Common myeloid progenitor, CD34-positive (primary cell): ENCODE measurements around the gene C1orf35. TPM values are rescaled to one million over a fixed set of nuclear protein-coding genes. Genes with fewer than 3 reads are reported as not detected.
A peak's percentile ranks its signal among the peaks of the same experiment; 100 is the strongest.

Experiments used
- CTCF ChIA-PET: fragments of 350-600 bp; sonication (Branson Sonifier 250); formaldehyde crosslinking; loops from one replicate; lab custom pipeline; 2021; ENCODE audit warnings: antibody characterized with exemption; lab: Charles Lee
- POLR2A ChIA-PET: fragments of 350-600 bp; sonication (Branson Sonifier 250); formaldehyde crosslinking; loops from one replicate; lab custom pipeline; 2021; ENCODE audit warnings: antibody characterized with exemption; lab: Charles Lee
- DNase-seq, 3 donors: peaks; one replicate each; pipeline versions ENCODE4 v3.0.0 to v3.0.0-alpha.2; 2013
- H3K27ac ChIP-seq, 2 experiments: 1 replicate in 1 of 2; 2 replicates in 1 of 2; pipeline ENCODE4 v1.7.0; 2013; ENCODE audit warnings: inconsistent platforms in 2 of 2, low read length in 2 of 2, mild to moderate bottlenecking in 2 of 2, low read depth in 1 of 2, moderate library complexity in 1 of 2; ENCODE audit not compliant: severe bottlenecking in 2 of 2, insufficient read depth in 1 of 2, poor library complexity in 1 of 2
- H3K27me3 ChIP-seq, 5 experiments: replicated peaks in 2 of 5; 1 replicate in 3 of 5; 2 replicates in 2 of 5; pipeline versions ENCODE4 v1.6.1 to v1.7.0; 2013; ENCODE audit warnings: low read length in 4 of 5, mild to moderate bottlenecking in 2 of 5, moderate library complexity in 2 of 5, inconsistent platforms in 1 of 5; ENCODE audit not compliant: insufficient read depth in 5 of 5, control insufficient read depth in 4 of 5
- H3K36me3 ChIP-seq, 4 experiments: 1 replicate in 2 of 4; 2 replicates in 2 of 4; pipeline versions ENCODE4 v1.6.1 to v1.7.0; 2013; ENCODE audit warnings: low read length in 3 of 4, control low read depth in 1 of 4, mild to moderate bottlenecking in 1 of 4; ENCODE audit not compliant: control insufficient read depth in 4 of 4, insufficient read depth in 4 of 4
- H3K4me1 ChIP-seq, 4 experiments: 1 replicate in 3 of 4; 2 replicates in 1 of 4; pipeline versions ENCODE4 v1.6.1 to v1.7.1; 2013; ENCODE audit warnings: low read length in 3 of 4, mild to moderate bottlenecking in 3 of 4, control low read depth in 1 of 4, inconsistent platforms in 1 of 4, moderate library complexity in 1 of 4; ENCODE audit not compliant: control insufficient read depth in 4 of 4, insufficient read depth in 4 of 4; ENCODE audit errors: control extremely low read depth in 1 of 4
- H3K4me3 ChIP-seq, 7 experiments: 1 replicate in 4 of 7; 2 replicates in 3 of 7; pipeline versions ENCODE4 v1.5.1 to v1.7.0; 2013; ENCODE audit warnings: mild to moderate bottlenecking in 7 of 7, low read length in 6 of 7, moderate library complexity in 6 of 7, inconsistent platforms in 2 of 7, low read depth in 2 of 7, control low read depth in 1 of 7; ENCODE audit not compliant: insufficient read depth in 4 of 7, control insufficient read depth in 1 of 7; ENCODE audit errors: extremely low read depth in 1 of 7
- H3K9me3 ChIP-seq, 5 experiments: 1 replicate in 4 of 5; 2 replicates in 1 of 5; pipeline versions ENCODE4 v1.6.1 to v1.7.1; 2013; ENCODE audit warnings: low read length in 4 of 5, mild to moderate bottlenecking in 2 of 5, inconsistent platforms in 1 of 5, low read depth in 1 of 5, moderate library complexity in 1 of 5; ENCODE audit not compliant: control insufficient read depth in 4 of 5, insufficient read depth in 2 of 5; ENCODE audit errors: control extremely low read depth in 1 of 5
- WGBS: methylation state at CpG from one replicate; pipeline ENCODE4 v1.1.5; 2013; ENCODE audit not compliant: insufficient coverage; 5-methylcytosine and 5-hydroxymethylcytosine counted together
- polyA plus RNA-seq: library from polyadenylated mRNA; unstranded; fragments of 120-200 nt; gene quantifications from one replicate; pipeline ENCODE4 v1.2.1, GENCODE V29; 2013

C1orf35 gene
- polyA plus RNA-seq, result 11.8 TPM

DNA sequence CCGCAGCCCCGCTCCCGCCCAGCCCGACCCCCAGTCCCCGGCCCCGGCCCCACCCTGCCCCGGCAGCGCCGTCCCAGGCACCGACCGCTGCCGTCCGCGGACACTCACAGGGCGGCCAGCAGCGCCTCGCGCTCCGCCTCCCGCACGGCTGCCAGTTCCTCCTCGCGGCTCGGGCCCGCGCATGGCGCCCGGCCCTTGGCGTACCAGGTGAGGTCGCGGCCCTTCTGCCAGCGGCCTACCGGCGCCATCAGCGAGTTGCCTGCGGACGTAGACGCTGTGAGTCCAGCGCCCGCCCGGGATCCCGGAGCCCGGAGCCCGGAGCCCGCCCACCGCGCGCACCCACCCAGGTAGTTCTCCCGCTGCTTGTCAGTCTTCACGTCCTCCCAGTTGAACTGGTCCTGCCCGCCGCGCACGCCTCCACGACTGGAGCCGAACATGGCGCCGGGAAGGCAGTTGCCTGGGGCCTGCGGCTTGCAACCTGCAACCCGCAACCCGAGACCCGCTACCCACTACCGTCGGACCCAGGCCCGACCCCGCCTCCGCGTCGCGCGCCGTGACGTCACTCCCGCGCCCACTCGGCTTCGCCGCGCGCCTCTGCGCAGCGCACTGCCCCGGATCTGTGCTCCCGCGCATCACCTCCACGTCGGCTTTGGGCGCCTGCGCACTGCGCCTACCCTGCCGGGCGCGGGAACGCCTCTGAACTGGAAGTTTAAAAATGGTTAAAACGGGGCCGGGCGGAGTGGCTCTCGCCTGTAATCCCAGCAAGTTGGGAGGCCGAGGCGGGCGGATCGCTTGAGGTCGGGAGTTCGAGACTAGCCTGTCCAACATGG lies at the start of gene C1orf35:
Gene C1orf35 (minus strand): TSS at position 535 of the 830 bp plus-strand sequence. CDS start 98 bp downstream, at position 437.
- Histone ChIP-seq H3K36me3 (peaks cover 8 to 62% (median 40%) of the 10 kb centered on the region in 4 experiments), H3K27me3 (no peaks in the 10 kb centered on the region), H3K4me1 (peaks cover 6 to 35% (median 22%) of the 10 kb centered on the region in 4 experiments), H3K4me3 (peak within 1 kb of the TSS; percentile 61 to 93 (median 80)), H3K27ac (peak within 1 kb of the TSS in 1 of 2 experiments; percentile 64), H3K9me3 (no peaks in the 10 kb centered on the region)
- POLR2A ChIA-PET, result no interaction called here
- under 1% methylated on average over 63 of the region's 104 CpGs for WGBS
- DNase-seq, result peak; percentile 91 to 96 (median 95)
- CTCF ChIA-PET, result interaction anchor here (1.0 to 1.3 kb wide), 2 partner anchors 64 to 98 kb away, joined by 3 to 4 read pairs; no protein-coding TSS in a partner anchor

DNA sequence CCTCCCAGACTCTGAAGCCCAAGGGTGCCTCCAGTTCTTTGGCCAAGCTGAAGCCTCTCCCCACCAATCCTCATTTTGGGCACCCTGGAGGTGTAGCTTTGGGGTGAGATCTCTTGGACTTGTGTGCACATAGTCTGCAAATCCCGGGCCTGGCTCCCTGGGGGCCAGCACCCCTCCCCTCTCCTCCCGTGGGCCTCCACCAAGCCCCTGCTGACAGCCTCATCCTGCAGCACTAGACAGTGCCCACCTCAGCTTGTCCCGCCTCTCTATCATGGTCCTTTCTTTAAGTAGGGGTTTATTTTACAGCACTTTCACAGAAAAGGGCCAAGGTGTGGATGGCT lies 49.8 kb upstream of the C1orf35 start:
- H3K36me3 ChIP-seq, result peaks cover 0 to 13% (median 11%) of the 10 kb centered on the region in 4 experiments
- no peaks in the 10 kb centered on the region for H3K27me3 ChIP-seq
- no peak overlapping the region for H3K4me3 ChIP-seq
- WGBS, result 74% methylated on average over 2 of the region's 3 CpGs
- no peak overlapping the region for H3K27ac ChIP-seq
- CTCF ChIA-PET, result interaction anchor here (0.6 to 2.7 kb wide), 6 partner anchors 8 to 154 kb away, joined by 3 to 18 read pairs (median 3); partner anchors contain the start of gene IBA57
- POLR2A ChIA-PET, result interaction anchor here (0.6 kb wide), 1 partner anchor 653 kb away, joined by 3 read pairs; no protein-coding TSS in a partner anchor
- H3K4me1 ChIP-seq, result peaks cover 0 to 31% (median 25%) of the 10 kb centered on the region in 4 experiments
- no peaks in the 10 kb centered on the region for H3K9me3 ChIP-seq
- DNase-seq, result no peak

DNA sequence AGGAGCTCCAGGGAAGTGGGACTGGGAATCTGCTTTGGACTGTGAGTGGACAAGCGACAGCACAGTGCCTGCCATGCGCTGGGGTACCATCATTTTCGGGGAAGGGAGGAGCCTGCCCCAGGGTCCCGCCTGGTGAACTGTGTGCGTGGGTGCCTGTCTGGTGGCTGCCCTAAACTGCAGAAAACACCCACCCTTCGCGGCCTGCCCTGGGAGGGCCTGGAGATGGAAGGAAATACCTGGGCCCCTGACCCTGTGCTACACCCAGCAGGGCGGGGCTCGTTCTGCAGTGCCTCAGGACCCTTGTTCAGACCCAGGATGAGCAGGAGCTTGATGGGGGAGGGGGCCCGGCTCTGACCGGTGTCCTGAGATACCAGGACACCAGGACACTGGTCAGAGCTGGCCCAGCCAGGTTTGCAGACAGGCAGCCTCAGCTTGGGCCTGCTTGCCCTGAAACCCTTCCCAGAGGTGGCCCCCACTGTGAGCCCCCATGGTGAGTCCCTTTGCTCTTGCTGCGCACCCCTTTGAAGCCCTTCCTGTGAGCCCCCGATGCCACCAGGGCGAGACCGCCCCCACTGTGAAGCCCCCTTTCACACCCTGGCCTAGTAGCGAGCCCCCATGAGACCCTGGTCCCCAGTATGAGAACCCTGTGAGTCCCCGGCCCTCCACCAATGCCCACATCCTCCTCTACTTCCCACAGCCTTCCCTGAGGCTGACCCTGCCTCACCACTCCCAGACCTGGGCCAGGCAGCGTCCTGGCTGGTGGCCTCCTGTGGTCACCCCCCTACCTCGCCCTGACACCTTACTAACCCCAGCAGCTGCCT lies 49.2 kb upstream of the C1orf35 start:
- Histone ChIP-seq H3K27me3 (no peaks in the 10 kb centered on the region), H3K9me3 (no peaks in the 10 kb centered on the region), H3K4me3 (no peak overlapping the region), H3K36me3 (peaks cover 2 to 19% (median 14%) of the 10 kb centered on the region in 4 experiments), H3K4me1 (peaks cover 0 to 27% (median 21%) of the 10 kb centered on the region in 4 experiments), H3K27ac (no peak overlapping the region)
- CTCF ChIA-PET, result interaction anchor here (0.6 to 2.7 kb wide), 7 partner anchors 9 to 124 kb away, joined by 3 to 18 read pairs (median 3); partner anchors contain the start of gene IBA57
- no peak for DNase-seq
- POLR2A ChIA-PET, result no interaction called here
- 97% methylated on average over 14 of the region's 19 CpGs for WGBS

DNA sequence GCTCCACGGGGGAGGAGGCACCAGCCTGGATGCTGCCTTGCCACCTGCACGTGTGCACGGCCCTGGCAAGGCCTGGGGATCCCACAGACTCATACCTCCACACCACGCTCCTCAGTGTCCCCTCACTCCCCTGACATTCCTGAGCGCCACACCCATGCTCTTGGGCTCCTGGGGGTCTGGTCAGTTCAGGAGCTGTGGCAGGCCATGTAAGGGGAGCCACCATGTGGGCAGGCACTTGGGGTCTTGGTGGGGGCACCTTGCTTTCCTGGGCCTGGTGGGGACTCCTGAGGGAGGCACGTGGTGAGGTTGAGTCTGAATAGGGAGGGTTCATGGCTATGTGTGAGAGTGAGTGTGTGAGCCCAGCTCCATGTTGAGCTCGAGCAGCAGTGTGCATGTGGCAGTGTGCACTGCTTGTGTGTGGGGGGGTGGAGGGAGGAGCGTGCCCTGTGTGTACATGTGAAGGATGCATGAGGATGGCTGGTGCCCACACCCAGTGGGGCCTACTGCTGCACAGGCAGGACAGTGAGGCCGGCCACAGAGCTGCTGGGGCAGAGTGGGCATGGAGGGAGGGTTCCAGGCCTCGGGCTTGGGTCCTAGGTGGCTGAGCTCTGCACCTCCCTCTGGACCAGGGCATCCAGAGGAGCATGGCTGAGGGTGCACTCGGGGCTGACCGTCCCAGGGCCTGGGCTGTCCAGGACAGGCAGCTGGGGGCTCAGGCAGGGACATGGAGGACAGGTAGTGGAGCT lies 48.2 kb upstream of the C1orf35 start:
- Histone ChIP-seq H3K4me3 (no peak overlapping the region), H3K9me3 (no peaks in the 10 kb centered on the region), H3K4me1 (peaks cover 0 to 17% (median 12%) of the 10 kb centered on the region in 4 experiments), H3K27ac (no peak overlapping the region), H3K27me3 (no peaks in the 10 kb centered on the region), H3K36me3 (peaks cover 2 to 28% (median 22%) of the 10 kb centered on the region in 4 experiments)
- WGBS, result 90% methylated on average over 8 of the region's 12 CpGs
- ChIA-PET POLR2A (no interaction called here), CTCF (interaction anchor here (1.1 to 2.7 kb wide), 3 partner anchors 13 to 29 kb away, joined by 4 to 18 read pairs (median 4); partner anchors contain the start of gene IBA57)
- no peak for DNase-seq

DNA sequence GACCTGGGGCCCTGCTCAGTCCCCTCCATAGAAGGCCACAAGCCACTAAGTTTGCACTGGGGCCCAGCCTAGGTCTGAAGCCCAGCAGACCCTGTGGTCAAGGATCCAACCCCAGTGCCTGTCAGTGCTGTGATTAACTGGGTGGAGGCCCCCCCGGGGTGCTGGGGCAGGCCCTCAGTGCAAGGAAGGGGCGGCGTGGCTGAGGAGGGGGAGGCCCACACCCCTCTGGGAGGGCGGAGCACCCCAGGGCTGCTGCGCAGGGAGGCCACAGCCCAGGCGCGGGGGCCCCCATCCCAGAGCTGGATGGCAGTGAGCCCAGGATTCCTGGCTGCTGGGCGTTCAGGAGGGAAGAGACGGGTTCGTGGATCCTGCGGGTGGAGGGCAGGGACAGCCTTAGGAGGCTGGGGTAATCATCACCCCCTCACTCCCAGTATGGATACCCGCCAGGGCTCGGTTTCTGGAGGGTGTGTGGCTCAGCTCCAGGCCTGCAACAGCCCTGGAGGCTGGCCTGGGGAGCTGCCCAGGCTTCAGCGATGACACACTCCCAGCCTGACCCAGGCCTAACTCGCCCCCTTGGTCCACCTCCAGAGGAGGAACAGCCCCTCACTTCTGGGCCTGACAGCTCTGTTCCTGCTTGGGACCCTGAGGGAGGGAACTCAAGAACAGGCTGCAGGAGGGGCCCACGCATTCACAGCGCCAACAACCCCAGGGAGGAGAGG lies 47.5 kb upstream of the C1orf35 start:
- H3K36me3 ChIP-seq, result peaks cover 2 to 35% (median 27%) of the 10 kb centered on the region in 4 experiments
- H3K27ac ChIP-seq, result no peak overlapping the region
- DNase-seq, result no peak
- H3K27me3 ChIP-seq, result no peaks in the 10 kb centered on the region
- H3K4me1 ChIP-seq, result peaks cover 0 to 10% (median 5%) of the 10 kb centered on the region in 4 experiments
- no peaks in the 10 kb centered on the region for H3K9me3 ChIP-seq
- ChIA-PET POLR2A (no interaction called here), CTCF (interaction anchor here (1.0 to 2.7 kb wide), 3 partner anchors 14 to 29 kb away, joined by 3 to 18 read pairs (median 4); partner anchors contain the start of gene IBA57)
- 91% methylated on average over 9 of the region's 17 CpGs for WGBS
- H3K4me3 ChIP-seq, result no peak overlapping the region

DNA sequence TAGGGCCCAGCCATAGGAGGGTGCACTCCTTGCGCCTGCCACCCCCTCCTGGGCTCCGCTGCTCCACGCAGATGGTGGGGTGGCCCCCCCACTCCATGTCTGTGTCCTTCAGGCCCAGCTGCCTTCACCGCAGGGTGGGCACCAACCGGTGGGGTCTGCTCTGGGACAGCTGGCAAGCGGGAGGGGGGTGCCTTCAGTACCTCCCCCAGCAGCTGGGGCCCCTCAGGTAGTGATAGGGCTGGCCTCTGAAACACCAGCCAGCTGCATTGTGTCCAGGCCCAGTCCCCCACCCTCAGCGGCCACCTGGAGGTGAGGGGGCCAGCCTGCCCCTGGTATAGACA lies 47.0 kb upstream of the C1orf35 start:
- Histone ChIP-seq H3K9me3 (no peaks in the 10 kb centered on the region), H3K4me3 (no peak overlapping the region), H3K4me1 (peaks cover 0 to 4% (median 1%) of the 10 kb centered on the region in 4 experiments), H3K27ac (no peak overlapping the region), H3K36me3 (peaks cover 2 to 40% (median 30%) of the 10 kb centered on the region in 4 experiments), H3K27me3 (no peaks in the 10 kb centered on the region)
- CTCF ChIA-PET, result interaction anchor here (1.0 kb wide), 1 partner anchor 22 kb away, joined by 3 read pairs; no protein-coding TSS in a partner anchor
- WGBS, result 91% methylated on average over 7 of the region's 7 CpGs
- DNase-seq, result no peak
- POLR2A ChIA-PET, result no interaction called here
